GM19372 (cell line): Measurements from ENCODE around the gene PARN.
"Not testable (repeated sequence)": the region's sequence is repeated elsewhere in the genome, so short reads cannot be mapped to it uniquely, and the experiment has no call there.

Experiments
- ATAC-seq: cut with Tn5 transposase; IDR thresholded peaks from one replicate; pipeline ENCODE4 v1.9.1; 2021; ENCODE audit warnings: mild to moderate bottlenecking, low read depth, moderate library complexity; ENCODE audit not compliant: unreplicated experiment

Gene PARN, protein sequence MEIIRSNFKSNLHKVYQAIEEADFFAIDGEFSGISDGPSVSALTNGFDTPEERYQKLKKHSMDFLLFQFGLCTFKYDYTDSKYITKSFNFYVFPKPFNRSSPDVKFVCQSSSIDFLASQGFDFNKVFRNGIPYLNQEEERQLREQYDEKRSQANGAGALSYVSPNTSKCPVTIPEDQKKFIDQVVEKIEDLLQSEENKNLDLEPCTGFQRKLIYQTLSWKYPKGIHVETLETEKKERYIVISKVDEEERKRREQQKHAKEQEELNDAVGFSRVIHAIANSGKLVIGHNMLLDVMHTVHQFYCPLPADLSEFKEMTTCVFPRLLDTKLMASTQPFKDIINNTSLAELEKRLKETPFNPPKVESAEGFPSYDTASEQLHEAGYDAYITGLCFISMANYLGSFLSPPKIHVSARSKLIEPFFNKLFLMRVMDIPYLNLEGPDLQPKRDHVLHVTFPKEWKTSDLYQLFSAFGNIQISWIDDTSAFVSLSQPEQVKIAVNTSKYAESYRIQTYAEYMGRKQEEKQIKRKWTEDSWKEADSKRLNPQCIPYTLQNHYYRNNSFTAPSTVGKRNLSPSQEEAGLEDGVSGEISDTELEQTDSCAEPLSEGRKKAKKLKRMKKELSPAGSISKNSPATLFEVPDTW

GRCh38 chr16:14629919-14630619 lies at the start of gene PARN:
Gene PARN (minus strand): TSS chr16:14630260. CDS start chr16:14630125, 135 bp downstream.
- peak; percentile 51 for ATAC-seq

DNA sequence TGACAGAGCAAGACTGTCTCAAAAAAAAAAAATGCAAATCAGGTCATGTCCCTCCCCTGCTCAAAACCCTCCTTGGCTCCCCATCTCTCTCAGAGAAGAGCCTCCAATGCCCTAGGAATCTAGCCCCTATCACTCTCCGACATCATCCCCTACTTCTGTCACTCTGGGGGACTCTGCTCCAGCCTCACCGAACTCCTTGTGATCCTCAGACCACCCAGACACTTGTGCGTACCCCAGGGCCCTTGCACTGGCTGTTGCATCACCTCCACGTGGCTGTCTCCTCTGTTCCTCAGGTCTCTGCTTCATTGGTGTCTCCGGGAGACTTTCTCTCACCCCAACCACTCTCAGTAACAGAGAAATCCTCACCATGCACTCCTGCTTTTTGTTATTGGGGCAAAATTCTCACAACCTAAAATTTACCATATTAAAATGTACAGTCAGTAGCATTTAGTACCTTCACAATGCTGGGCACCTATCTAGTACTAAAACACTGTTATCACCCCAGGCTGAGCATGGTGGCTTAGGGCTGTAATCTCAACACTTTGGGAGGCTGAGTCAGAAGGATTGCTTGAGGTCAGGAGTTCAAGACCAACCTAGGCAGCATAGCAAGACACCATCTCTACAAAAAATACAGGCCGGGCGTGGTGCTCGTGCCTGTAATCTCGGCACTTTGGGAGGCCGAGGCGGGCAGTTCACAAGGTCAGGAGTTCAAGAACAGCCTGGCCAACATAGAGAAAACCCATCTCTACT lies 48.9 kb upstream of the PARN start:
- ATAC-seq, result no peak

DNA sequence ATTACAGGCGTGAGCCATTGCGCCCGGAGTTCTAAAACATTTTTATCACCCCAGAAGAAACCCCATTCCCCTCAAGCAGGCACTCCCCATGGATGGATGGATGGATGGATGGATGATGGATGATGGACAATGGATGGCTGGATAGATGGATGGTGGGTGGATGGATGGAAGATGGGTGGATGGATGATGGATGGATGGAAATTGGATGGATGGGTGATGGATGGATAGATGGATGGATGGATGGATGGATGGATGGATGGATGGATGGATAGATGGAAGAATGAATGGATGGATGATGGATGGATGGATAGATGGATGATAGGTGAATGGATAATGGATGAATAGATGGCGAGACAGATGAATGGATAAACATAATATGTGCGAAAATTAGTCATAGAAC lies 47.6 kb upstream of the PARN start:
- no peak for ATAC-seq

DNA sequence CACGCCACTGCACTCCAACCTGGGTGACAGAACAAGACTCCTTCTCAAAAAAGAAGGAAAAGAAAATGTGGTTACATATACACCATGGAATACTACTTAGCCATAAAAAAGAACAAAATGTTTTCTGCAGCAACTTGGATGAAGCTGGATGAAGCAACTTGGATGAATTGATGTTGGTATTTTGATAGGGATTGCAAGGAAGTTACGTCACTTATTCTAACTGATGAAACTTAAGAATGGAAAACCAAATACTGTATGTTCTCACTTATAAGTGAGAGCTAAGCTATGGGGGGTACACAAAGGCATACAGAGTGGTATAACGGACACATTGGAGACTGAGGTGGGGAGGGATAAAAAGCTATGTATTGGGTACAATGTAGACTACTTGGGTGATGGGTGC lies 46.6 kb upstream of the PARN start:
- ATAC-seq, result no peak

DNA sequence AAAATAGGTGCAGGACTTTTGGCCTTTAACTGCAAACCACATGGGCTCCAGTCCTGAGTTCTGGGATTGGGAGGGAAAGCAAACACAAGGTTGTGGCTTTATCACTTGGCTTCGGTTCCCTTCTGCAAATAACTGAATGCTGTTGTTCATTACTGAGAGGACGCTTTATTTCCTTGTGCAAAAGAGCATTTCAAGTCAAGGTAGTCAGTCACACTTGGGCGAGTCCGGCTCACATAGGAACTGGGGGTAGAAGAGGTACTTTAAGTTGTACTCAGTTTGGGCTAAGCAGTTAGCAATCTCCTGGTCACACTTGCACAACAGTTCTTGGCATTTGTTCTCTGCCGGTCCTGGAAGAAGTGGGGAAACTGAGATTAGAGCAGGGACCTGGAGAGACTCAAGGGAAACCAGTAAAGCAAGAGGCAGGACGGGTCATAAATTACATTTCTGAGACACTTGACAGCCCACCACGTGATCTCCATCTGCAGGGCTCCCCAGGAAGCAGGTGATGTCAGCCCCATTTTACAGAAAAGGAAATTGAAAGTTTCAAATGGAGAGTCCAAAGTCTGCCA lies 42.4 kb upstream of the PARN start:
- no peak for ATAC-seq

DNA sequence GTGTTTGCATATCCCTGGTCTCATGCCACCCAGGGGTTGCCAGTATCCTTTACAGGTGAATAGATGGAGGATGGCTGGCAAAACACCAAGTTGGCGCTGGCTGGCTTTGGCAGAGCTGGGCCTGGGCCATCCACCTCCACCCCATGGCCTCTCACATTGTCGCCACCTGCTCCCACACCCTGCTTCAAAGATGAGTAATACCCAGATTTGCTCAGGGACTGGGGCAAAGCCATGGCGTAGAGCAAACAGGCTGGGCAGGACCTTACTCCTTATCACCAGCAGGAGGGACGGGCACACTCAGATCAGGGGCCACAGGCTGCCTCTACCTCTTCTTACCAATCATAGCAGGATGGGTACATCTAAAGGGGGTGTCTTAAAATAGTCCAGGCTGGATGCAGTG lies 39.7 kb upstream of the PARN start:
- ATAC-seq, result no peak

DNA sequence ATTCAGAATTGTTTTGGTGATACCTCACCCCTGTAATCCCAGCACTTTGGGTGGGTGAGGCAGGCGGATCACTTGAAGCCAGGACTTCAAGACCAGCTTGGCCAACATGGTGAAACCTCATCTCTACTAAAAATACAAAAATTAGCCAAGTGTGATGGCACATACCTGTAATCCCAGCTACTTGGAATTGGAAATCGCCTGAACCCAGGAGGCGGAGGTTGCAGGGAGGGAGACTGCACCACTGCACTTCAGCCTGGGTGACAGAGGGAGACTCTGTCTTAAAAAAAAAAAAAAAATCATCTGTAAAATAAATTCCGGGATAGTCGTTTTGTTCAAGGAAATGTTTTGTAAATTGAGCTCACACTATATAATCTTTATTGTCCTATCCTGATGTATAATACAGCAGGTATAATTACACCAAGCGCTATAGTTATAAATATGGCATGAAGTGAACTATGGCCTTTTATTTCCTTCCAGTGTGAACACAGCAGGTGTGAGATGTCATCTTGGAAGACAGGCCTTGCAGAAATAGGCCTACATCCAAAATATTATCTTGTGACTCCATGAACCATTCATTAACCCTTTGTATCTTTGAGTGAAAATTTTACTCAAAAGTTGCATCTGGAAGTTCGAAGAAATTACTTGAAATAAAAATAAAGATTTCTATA lies 38.6 kb upstream of the PARN start:
- no peak for ATAC-seq

GRCh38 chr16:14667347-14668266 lies 37.5 kb upstream of the PARN start:
- ATAC-seq, result no peak

DNA sequence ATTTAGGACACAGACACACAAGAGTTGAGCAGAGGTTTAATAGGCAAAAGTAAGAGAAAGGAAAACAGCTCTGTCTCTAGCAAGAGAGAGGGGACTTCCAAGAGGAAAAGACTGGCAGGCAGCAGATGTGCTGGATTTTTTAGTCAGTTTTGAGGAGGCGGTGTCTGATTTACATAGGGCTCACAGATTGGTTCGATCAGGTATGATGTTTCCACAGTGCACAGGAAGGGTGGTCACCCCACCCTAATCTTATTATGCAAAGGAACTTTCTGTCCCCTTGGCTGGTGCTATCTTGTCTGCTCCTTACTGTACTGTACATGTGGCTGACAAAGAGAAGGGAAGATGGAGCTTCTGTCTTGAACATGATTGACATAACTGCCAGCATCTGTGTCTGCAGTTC lies 28.0 kb upstream of the PARN start:
- no peak for ATAC-seq

GRCh38 chr16:14652726-14653125 lies 22.7 kb upstream of the PARN start:
- ATAC-seq, result no peak

DNA sequence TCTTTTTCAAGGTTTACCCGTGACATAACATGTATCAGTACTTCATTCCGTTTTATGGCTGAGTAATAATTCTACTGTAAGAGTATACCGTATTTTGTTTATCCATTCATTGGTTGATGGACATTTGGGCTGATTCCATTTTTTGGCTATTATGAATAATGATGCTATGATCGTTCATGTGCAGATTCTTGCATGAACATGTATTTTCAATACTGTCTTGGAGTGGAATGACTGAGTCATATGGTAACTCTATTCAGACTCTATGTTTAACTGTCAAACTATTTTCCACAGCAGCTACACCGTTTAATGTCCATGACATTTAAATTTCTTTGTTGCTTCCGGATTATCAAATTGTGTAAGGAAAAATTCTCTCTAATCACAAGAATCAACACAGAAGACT lies 20.6 kb upstream of the PARN start:
- ATAC-seq, result no peak

GRCh38 chr16:14649816-14650215 lies 19.8 kb upstream of the PARN start:
- no peak for ATAC-seq

- ATAC-seq, result no peak
Measured at GRCh38 chr16:14641926-14642325, 11.9 kb upstream of the PARN start.

GRCh38 chr16:14641206-14641605 lies 11.1 kb upstream of the PARN start:
- ATAC-seq, result no peak

DNA sequence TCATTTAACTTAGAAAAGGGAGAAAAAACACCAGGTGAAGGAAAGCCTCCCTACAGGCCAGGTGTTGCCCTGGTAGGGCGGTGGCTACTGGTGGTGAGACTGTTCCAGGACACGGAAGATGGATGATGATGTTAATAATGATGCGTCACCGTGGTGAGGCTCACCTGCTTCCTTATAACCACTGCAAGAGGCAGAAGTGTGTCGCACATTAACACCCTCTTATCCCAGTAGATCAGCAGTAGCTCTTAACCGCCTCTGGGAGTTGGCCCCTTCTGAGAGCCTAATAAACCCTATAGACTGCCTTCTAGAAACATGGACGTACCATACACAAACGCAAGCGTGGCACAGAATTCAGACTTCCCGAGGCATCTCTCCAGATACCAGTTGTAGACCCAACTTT lies 10.5 kb upstream of the PARN start:
- ATAC-seq, result no peak

- ATAC-seq, result not testable (repeated sequence)
Measured at GRCh38 chr16:14636951-14637240, 6.8 kb upstream of the PARN start.

- ATAC-seq, result not testable (repeated sequence)
Measured at GRCh38 chr16:14636179-14636950, 6.3 kb upstream of the PARN start.

- ATAC-seq, result no peak
Measured at GRCh38 chr16:14635395-14636165, 5.5 kb upstream of the PARN start.
